HepG2 (cell line): ENCODE results near the gene MICAL3. TPM values are rescaled to one million over a fixed set of nuclear protein-coding genes. Genes with fewer than 3 reads are reported as not detected.

Experiments
- FOSL1 ChIP-seq: sonication (generic); formaldehyde crosslinking; IDR thresholded peaks from 2 replicates; pipeline ENCODE4 v1.9.0; 2021; ENCODE audit warnings: missing genetic modification reagents, borderline replicate concordance
- HNRNPLL ChIP-seq: fragments of 200-400 bp; formaldehyde crosslinking; IDR thresholded peaks from 2 replicates; pipeline ENCODE4 v1.6.1; 2017; ENCODE audit warnings: mild to moderate bottlenecking, low read depth, low read length; ENCODE audit not compliant: poor library complexity, severe bottlenecking
- KMT2B ChIP-seq: IDR thresholded peaks from 2 replicates; pipeline ENCODE4 v1.6.1; 2016; ENCODE audit warnings: missing genetic modification reagents, missing compliant biosample characterization
- MTF2 ChIP-seq: sonication (generic); formaldehyde crosslinking; IDR thresholded peaks from 2 replicates; pipeline ENCODE4 v1.5.0; 2020; ENCODE audit warnings: missing genetic modification reagents, borderline replicate concordance
- NR2F2 ChIP-seq: IDR thresholded peaks from 2 replicates; pipeline ENCODE4 v1.6.1; 2012; ENCODE audit warnings: low read depth, inconsistent platforms, borderline replicate concordance
- RERE ChIP-seq: IDR thresholded peaks from 2 replicates; pipeline ENCODE4 v1.6.1; 2016; ENCODE audit warnings: low read depth, missing genetic modification reagents, missing compliant biosample characterization
- SOX6 ChIP-seq, 2 experiments: fragments of 450-650 bp in 1 of 2; sonication (generic) in 1 of 2; formaldehyde crosslinking in 1 of 2; IDR thresholded peaks; 2 replicates each; pipeline versions ENCODE4 v1.4.0 to v1.6.1; 2017 to 2020; ENCODE audit warnings: antibody characterized with exemption in 1 of 2, mild to moderate bottlenecking in 1 of 2, missing genetic modification reagents in 1 of 2
- ZKSCAN8 ChIP-seq: IDR thresholded peaks from 2 replicates; pipeline ENCODE4 v1.6.1; 2016; ENCODE audit warnings: borderline replicate concordance, missing genetic modification reagents, missing compliant biosample characterization
- ZMYM4 ChIP-seq: sonication (generic); formaldehyde crosslinking; IDR thresholded peaks from 2 replicates; pipeline ENCODE4 v1.8.1; 2023; ENCODE audit warnings: mild to moderate bottlenecking, missing genetic modification reagents
- ZNF30 ChIP-seq: sonication (generic); formaldehyde crosslinking; IDR thresholded peaks from 2 replicates; pipeline ENCODE4 v1.5.0; 2020; ENCODE audit warnings: mild to moderate bottlenecking, missing genetic modification reagents
- ZNF326 ChIP-seq: sonication (generic); formaldehyde crosslinking; IDR thresholded peaks from 2 replicates; pipeline ENCODE4 v1.4.0; 2020; ENCODE audit warnings: missing genetic modification reagents, borderline replicate concordance
- ZNF83 ChIP-seq: sonication (generic); formaldehyde crosslinking; IDR thresholded peaks from 2 replicates; pipeline ENCODE4 v1.4.0; 2020; ENCODE audit warnings: missing genetic modification reagents, mild to moderate bottlenecking, borderline replicate concordance
- polyA plus RNA-seq, 8 experiments: library from polyadenylated mRNA; depleted of rRNA in 3 of 8; stranded (reverse) in 7 of 8; unstranded in 1 of 8; fragments of >200 nt; fragmentation: Illumina TruSeq in 4 of 8; extraction: Trizol in 4 of 8; gene quantifications; 2 replicates each; pipeline versions ENCODE4 v1.2.1 to v1.2.3, GENCODE V29; 2011 to 2016; ENCODE audit warnings: low read depth in 4 of 8, missing spikeins in 1 of 8, mixed read lengths in 1 of 8; ENCODE audit not compliant: insufficient read depth in 1 of 8
- total RNA-seq, 5 experiments: library from RNA; depleted of rRNA; stranded (reverse); fragments of >200 nt; fragmentation: Illumina TruSeq; extraction: Trizol; gene quantifications; 2 replicates each; pipeline ENCODE4 v1.2.3, GENCODE V29; 2016; ENCODE audit warnings: low read depth in 1 of 5
- TF ChIP-seq, protein P1 (sequence below): sonication (generic); formaldehyde crosslinking; IDR thresholded peaks from 2 replicates; pipeline ENCODE4 v1.8.1; 2023; ENCODE audit warnings: mild to moderate bottlenecking, moderate library complexity, missing genetic modification reagents
- TF ChIP-seq, protein P2 (sequence below): sonication (generic); formaldehyde crosslinking; IDR thresholded peaks from 2 replicates; pipeline ENCODE4 v1.4.0; 2020; ENCODE audit warnings: mild to moderate bottlenecking, missing genetic modification reagents
- TF ChIP-seq, protein P3 (sequence below): sonication (generic); formaldehyde crosslinking; IDR thresholded peaks from 2 replicates; pipeline ENCODE4 v1.5.0; 2020; ENCODE audit warnings: mild to moderate bottlenecking, missing genetic modification reagents, borderline replicate concordance
- TF ChIP-seq, protein P4 (sequence below): sonication (generic); formaldehyde crosslinking; IDR thresholded peaks from 2 replicates; pipeline ENCODE4 v1.5.1; 2020; ENCODE audit warnings: mild to moderate bottlenecking, missing genetic modification reagents, moderate library complexity

The MICAL3 gene
- total and polyA plus RNA-seq, 2 of the 13 experiments (the other 11 are each of a cell fraction or from before 2014, with no cell fraction given) = 5.3 to 12.5 TPM

GRCh38 chr22:17954200-17954859, 70.0 kb downstream of the MICAL3 start (continued):
- TF ChIP-seq RERE (no peak), NR2F2 (no peak), ZNF326 (CRISPR knock-in tag) (no peak), SOX6 (IDR thresholded peaks at IDR 0.05) (no peak), SOX6 (CRISPR knock-in tag; IDR thresholded peaks at IDR 0.05) (peak; percentile 45; the same call in 1 of the 2 replicates), ZMYM4 (0 out of 2 replicates have a peak, but pooled peaks have one; percentile 28), HNRNPLL (no peak), ZKSCAN8 (CRISPR knock-in tag) (no peak), ZNF30 (no peak), ZNF83 (CRISPR knock-in tag) (no peak), KMT2B (no peak), MTF2 (CRISPR knock-in tag) (no peak), FOSL1 (CRISPR knock-in tag) (no peak)
- TF ChIP-seq, protein P1, sequence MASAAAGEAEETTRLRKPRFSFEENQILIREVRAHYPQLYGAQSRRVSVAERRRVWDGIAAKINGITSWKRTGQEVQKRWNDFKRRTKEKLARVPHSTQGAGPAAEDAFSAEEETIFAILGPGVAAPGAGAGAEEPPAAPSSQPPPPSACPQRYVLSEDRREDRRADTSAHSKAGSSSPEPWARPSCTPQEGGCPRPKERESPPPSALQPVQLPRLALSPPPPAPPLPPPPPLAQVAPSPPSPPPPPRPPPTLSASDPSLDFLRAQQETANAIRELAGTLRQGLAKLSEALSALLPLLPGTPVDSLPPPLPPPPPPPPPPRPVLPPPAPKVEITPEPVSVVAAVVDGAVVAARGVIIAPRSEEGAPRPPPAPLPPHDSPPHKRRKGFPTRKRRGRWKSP (CRISPR knock-in tag) = no peak
- TF ChIP-seq, protein P2, sequence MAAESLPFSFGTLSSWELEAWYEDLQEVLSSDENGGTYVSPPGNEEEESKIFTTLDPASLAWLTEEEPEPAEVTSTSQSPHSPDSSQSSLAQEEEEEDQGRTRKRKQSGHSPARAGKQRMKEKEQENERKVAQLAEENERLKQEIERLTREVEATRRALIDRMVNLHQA (CRISPR knock-in tag) = no peak
- TF ChIP-seq, protein P3, sequence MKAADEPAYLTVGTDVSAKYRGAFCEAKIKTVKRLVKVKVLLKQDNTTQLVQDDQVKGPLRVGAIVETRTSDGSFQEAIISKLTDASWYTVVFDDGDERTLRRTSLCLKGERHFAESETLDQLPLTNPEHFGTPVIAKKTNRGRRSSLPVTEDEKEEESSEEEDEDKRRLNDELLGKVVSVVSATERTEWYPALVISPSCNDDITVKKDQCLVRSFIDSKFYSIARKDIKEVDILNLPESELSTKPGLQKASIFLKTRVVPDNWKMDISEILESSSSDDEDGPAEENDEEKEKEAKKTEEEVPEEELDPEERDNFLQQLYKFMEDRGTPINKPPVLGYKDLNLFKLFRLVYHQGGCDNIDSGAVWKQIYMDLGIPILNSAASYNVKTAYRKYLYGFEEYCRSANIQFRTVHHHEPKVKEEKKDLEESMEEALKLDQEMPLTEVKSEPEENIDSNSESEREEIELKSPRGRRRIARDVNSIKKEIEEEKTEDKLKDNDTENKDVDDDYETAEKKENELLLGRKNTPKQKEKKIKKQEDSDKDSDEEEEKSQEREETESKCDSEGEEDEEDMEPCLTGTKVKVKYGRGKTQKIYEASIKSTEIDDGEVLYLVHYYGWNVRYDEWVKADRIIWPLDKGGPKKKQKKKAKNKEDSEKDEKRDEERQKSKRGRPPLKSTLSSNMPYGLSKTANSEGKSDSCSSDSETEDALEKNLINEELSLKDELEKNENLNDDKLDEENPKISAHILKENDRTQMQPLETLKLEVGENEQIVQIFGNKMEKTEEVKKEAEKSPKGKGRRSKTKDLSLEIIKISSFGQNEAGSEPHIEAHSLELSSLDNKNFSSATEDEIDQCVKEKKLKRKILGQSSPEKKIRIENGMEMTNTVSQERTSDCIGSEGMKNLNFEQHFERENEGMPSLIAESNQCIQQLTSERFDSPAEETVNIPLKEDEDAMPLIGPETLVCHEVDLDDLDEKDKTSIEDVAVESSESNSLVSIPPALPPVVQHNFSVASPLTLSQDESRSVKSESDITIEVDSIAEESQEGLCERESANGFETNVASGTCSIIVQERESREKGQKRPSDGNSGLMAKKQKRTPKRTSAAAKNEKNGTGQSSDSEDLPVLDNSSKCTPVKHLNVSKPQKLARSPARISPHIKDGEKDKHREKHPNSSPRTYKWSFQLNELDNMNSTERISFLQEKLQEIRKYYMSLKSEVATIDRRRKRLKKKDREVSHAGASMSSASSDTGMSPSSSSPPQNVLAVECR = no peak
- TF ChIP-seq, protein P4, sequence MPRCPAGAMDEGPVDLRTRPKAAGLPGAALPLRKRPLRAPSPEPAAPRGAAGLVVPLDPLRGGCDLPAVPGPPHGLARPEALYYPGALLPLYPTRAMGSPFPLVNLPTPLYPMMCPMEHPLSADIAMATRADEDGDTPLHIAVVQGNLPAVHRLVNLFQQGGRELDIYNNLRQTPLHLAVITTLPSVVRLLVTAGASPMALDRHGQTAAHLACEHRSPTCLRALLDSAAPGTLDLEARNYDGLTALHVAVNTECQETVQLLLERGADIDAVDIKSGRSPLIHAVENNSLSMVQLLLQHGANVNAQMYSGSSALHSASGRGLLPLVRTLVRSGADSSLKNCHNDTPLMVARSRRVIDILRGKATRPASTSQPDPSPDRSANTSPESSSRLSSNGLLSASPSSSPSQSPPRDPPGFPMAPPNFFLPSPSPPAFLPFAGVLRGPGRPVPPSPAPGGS (CRISPR knock-in tag) = no peak
